DMS 273 (cell line): Measurements from ENCODE around the gene GDPD3.

ENCODE experiments used
- DNase-seq: peaks from one replicate; lab custom pipeline; 2025; ENCODE audit not compliant: unreplicated experiment; lab: John Stamatoyannopoulos, UW

Gene GDPD3

GRCh38 chr16:30096105-30096861, 17.1 kb downstream of the GDPD3 start, which contains the start of gene YPEL3:
Gene YPEL3 (minus strand): TSS chr16:30096213. CDS start chr16:30095482, 731 bp downstream.
- peak; percentile 96 for DNase-seq

- no peak for DNase-seq
Measured at GRCh38 chr16:30095166-30096078, 17.9 kb downstream of the GDPD3 start.

- no peak for DNase-seq
Measured at GRCh38 chr16:30094541-30095165, 18.7 kb downstream of the GDPD3 start.

- DNase-seq = peak; percentile 89
Measured at GRCh38 chr16:30092373-30093010, 20.8 kb downstream of the GDPD3 start.

- DNase-seq = peak; percentile 98
Measured at GRCh38 chr16:30091474-30092372, 21.6 kb downstream of the GDPD3 start, which contains the start of gene TBX6. Gene TBX6 (minus strand): TSS chr16:30091924. CDS start chr16:30091193, 731 bp downstream.

- no peak for DNase-seq
Measured at GRCh38 chr16:30090610-30091331, 22.6 kb downstream of the GDPD3 start.

GRCh38 chr16:30088832-30089624, 24.3 kb downstream of the GDPD3 start:
- DNase-seq = no peak

GRCh38 chr16:30088237-30088831, 25.0 kb downstream of the GDPD3 start:
- DNase-seq = no peak

- DNase-seq = no peak
Measured at GRCh38 chr16:30087181-30087898, 26.0 kb downstream of the GDPD3 start.

- DNase-seq = no peak
Measured at GRCh38 chr16:30086291-30087140, 26.8 kb downstream of the GDPD3 start.

- DNase-seq = no peak
Measured at GRCh38 chr16:30085820-30086219, 27.5 kb downstream of the GDPD3 start.

- DNase-seq = no peak
Measured at GRCh38 chr16:30085247-30085646, 28.1 kb downstream of the GDPD3 start.

GRCh38 chr16:30084816-30085159, 28.5 kb downstream of the GDPD3 start:
- no peak for DNase-seq

GRCh38 chr16:30084096-30084815, 29.1 kb downstream of the GDPD3 start:
- DNase-seq = no peak

GRCh38 chr16:30083216-30084055, 29.9 kb downstream of the GDPD3 start:
- no peak for DNase-seq
